ENCODE data around the gene TAOK2. TPM values are rescaled to one million over a fixed set of nuclear protein-coding genes. Genes with fewer than 3 reads are reported as not detected.
A peak's percentile ranks its signal among the peaks of the same experiment; 100 is the strongest.
"Not testable (repeated sequence)": the region's sequence is repeated elsewhere in the genome, so short reads cannot be mapped to it uniquely, and the experiment has no call there.

The TAOK2 gene
- polyA plus RNA-seq, 3 donors: 1.1 to 19.2 (median 2.3) TPM

DNA sequence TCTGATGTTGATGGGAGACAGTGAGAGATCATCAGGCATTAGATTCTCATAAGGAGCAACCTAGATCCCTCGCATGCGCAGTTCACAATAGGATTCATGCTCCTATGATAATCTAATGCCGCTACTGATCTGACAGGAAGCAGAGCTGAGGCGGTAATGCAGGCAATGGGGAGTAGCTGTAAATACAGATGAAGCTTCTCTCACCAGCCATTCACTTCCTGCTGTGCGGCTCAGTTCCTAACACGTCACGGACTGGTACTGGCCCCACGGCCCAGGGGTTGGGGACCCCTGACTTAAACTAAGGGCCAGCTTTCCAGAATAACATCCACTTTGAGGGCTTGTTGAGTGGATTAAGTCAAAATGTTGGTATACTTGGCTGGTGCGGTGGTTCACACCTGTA lies 14.4 kb upstream of the TAOK2 start:
- DNase-seq: no peak
- Histone ChIP-seq H3K36me3 (replicated peaks in 1 of 2; ENCODE audit: control insufficient read depth in 1 of 2, insufficient read depth in 2 of 2, low read length in 2 of 2) (no peaks in the 10 kb centered on the region), H3K4me1 (ENCODE audit: control insufficient read depth in 1 of 2, insufficient read depth in 2 of 2, low read length in 2 of 2) (peaks cover 15 to 18% of the 10 kb centered on the region in 2 donors), H3K9me3 (replicated peaks in 1 of 2; ENCODE audit: control insufficient read depth in 1 of 2, insufficient read depth in 1 of 2, low read length in 2 of 2) (no peaks in the 10 kb centered on the region), H3K4me2 (replicated peaks; ENCODE audit: extremely low read depth, low read length, poor library complexity, severe bottlenecking) (no peak overlapping the region), H3K4me3 (replicated peaks in 1 of 3; ENCODE audit: low read depth in 2 of 3, low read length in 3 of 3) (no peak overlapping the region), H3K9ac (ENCODE audit: insufficient read depth, low read length, poor library complexity, severe bottlenecking) (no peak overlapping the region), H3K27ac (ENCODE audit: low read depth in 1 of 2, low read length in 2 of 2) (no peak overlapping the region), H3K27me3 (ENCODE audit: control insufficient read depth in 2 of 2, insufficient read depth in 2 of 2, low read length in 2 of 2) (no peaks in the 10 kb centered on the region), H4K20me1 (ENCODE audit: insufficient read depth, low read length) (no peaks in the 10 kb centered on the region), H3K79me2 (ENCODE audit: insufficient read depth, low read length) (peaks cover 8% of the 10 kb centered on the region), H2AFZ (ENCODE audit: insufficient read depth, low read depth, low read length, poor library complexity, severe bottlenecking) (no peak overlapping the region)
- Mint-ChIP-seq H3K36me3 (peaks cover 4 to 11% of the 10 kb centered on the region in 2 donors), H3K27ac (no peak overlapping the region), H3K9me3 (no peaks in the 10 kb centered on the region), H3K27me3 (ENCODE audit: low read depth in 3 of 3) (peaks cover 2 to 8% (median 2%) of the 10 kb centered on the region in 3 donors), H3K4me3 (peak overlapping the region in 1 of 2 donors; percentile 31), H3K4me1 (peaks cover 18% of the 10 kb centered on the region)
- no CpG with 5 or more reads among the region's 9 CpGs for WGBS (ENCODE audit: insufficient coverage)
- intact Hi-C loops (cut with micrococcal nuclease): no loop called here
- TF ChIP-seq, protein P1, sequence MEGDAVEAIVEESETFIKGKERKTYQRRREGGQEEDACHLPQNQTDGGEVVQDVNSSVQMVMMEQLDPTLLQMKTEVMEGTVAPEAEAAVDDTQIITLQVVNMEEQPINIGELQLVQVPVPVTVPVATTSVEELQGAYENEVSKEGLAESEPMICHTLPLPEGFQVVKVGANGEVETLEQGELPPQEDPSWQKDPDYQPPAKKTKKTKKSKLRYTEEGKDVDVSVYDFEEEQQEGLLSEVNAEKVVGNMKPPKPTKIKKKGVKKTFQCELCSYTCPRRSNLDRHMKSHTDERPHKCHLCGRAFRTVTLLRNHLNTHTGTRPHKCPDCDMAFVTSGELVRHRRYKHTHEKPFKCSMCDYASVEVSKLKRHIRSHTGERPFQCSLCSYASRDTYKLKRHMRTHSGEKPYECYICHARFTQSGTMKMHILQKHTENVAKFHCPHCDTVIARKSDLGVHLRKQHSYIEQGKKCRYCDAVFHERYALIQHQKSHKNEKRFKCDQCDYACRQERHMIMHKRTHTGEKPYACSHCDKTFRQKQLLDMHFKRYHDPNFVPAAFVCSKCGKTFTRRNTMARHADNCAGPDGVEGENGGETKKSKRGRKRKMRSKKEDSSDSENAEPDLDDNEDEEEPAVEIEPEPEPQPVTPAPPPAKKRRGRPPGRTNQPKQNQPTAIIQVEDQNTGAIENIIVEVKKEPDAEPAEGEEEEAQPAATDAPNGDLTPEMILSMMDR (IDR thresholded peaks at IDR 0.05): no peak

DNA sequence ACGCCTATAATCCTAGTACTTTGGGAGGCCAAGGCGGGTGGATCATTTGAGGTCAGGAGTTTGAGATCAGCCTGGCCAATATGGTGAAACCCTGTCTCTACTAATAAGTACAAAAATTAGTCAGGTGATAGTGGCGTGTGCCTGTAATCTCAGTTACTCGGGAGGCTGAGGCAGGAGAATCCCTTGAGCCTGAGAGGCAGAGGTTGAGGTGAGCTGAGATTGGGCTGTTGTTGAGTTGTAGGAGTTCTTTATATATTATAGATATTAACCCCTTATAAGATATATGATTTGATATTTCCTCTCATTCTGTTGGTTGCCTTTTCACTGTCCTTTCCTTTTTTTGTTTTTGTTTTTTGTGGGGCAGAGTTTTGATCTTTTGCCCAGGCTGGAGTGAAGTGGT lies 13.8 kb upstream of the TAOK2 start:
- H3K4me2 ChIP-seq (replicated peaks; ENCODE audit: extremely low read depth, low read length, poor library complexity, severe bottlenecking); H3K36me3 ChIP-seq (replicated peaks in 1 of 2; ENCODE audit: control insufficient read depth in 1 of 2, insufficient read depth in 2 of 2, low read length in 2 of 2); H3K9ac ChIP-seq (ENCODE audit: insufficient read depth, low read length, poor library complexity, severe bottlenecking); H2AFZ ChIP-seq (ENCODE audit: insufficient read depth, low read depth, low read length, poor library complexity, severe bottlenecking); H3K27ac Mint-ChIP-seq; H3K4me3 ChIP-seq (replicated peaks in 1 of 3; ENCODE audit: low read depth in 2 of 3, low read length in 3 of 3); H3K79me2 ChIP-seq (ENCODE audit: insufficient read depth, low read length); H3K27ac ChIP-seq (ENCODE audit: low read depth in 1 of 2, low read length in 2 of 2); H3K9me3 ChIP-seq (replicated peaks in 1 of 2; ENCODE audit: control insufficient read depth in 1 of 2, insufficient read depth in 1 of 2, low read length in 2 of 2); H3K27me3 Mint-ChIP-seq (ENCODE audit: low read depth in 3 of 3); H3K9me3 Mint-ChIP-seq; H3K27me3 ChIP-seq (ENCODE audit: control insufficient read depth in 2 of 2, insufficient read depth in 2 of 2, low read length in 2 of 2); H4K20me1 ChIP-seq (ENCODE audit: insufficient read depth, low read length); H3K4me3 Mint-ChIP-seq; DNase-seq: not testable (repeated sequence)
- no CpG with 5 or more reads among the region's 4 CpGs for WGBS (ENCODE audit: insufficient coverage)
- H3K4me1 ChIP-seq (ENCODE audit: control insufficient read depth in 1 of 2, insufficient read depth in 2 of 2, low read length in 2 of 2): peaks cover 15 to 18% of the 10 kb centered on the region in 2 donors
- peaks cover 7 to 15% of the 10 kb centered on the region in 2 donors for H3K36me3 Mint-ChIP-seq
- intact Hi-C loops (cut with micrococcal nuclease): loop anchor here (5.0 kb wide), 1 partner anchor 33 kb away; the partner anchor contains the start of gene KCTD13 (in 2 of the 2)
- peaks cover 18% of the 10 kb centered on the region for H3K4me1 Mint-ChIP-seq
